Upper lobe of right lung (tissue), 1 donor: Measurements from ENCODE around the gene FHIP1B. TPM values are rescaled to one million over a fixed set of nuclear protein-coding genes. Genes with fewer than 3 reads are reported as not detected.

ENCODE experiments used
- ATAC-seq: fragments of 200-7000 bp; cut with Tn5 transposase; one replicate; pipeline ENCODE4 v1.9.1; 2020; ENCODE audit warnings: mild to moderate bottlenecking, moderate library complexity
- DNase-seq: peaks from one replicate; pipeline ENCODE4 v3.0.0-alpha.2; 2020
- H3K27ac ChIP-seq: fragments of 200-600 bp; one replicate; pipeline ENCODE4 v1.8.0; 2022
- H3K27me3 ChIP-seq: fragments of 200-600 bp; one replicate; pipeline ENCODE4 v1.8.0; 2022; ENCODE audit warnings: mild to moderate bottlenecking
- H3K36me3 ChIP-seq: fragments of 200-600 bp; one replicate; pipeline ENCODE4 v1.8.0; 2022
- H3K4me1 ChIP-seq: fragments of 200-600 bp; one replicate; pipeline ENCODE4 v1.8.0; 2022
- H3K4me3 ChIP-seq: fragments of 200-600 bp; one replicate; pipeline ENCODE4 v1.8.0; 2022; ENCODE audit warnings: mild to moderate bottlenecking
- H3K9me3 ChIP-seq: fragments of 200-600 bp; one replicate; pipeline ENCODE4 v1.8.0; 2022
- intact Hi-C: fragments of 100-400 bp; cut with DNase I; formaldehyde crosslinking; loops from one replicate; pipeline ENCODE4 v1.11.0; 2022
- total RNA-seq: library from RNA; stranded (reverse); fragmentation: NEBNext Ultra II Directional; extraction: Animal tissue kit (Norgen Biotek cat#: 25700); gene quantifications from one replicate; pipeline ENCODE4 v1.2.1, GENCODE V29; 2021
- TF ChIP-seq, protein P1 (sequence below): fragments of 200-600 bp; IDR thresholded peaks from one replicate; pipeline ENCODE4 v1.8.0; 2022; ENCODE audit warnings: antibody characterized with exemption
- donor health status: DM: no; HTN: yes; CAD: no; lungs with severe emphysema.

The FHIP1B gene
- total RNA-seq, 1 donor from 2014 or later = 40.6 TPM

DNA sequence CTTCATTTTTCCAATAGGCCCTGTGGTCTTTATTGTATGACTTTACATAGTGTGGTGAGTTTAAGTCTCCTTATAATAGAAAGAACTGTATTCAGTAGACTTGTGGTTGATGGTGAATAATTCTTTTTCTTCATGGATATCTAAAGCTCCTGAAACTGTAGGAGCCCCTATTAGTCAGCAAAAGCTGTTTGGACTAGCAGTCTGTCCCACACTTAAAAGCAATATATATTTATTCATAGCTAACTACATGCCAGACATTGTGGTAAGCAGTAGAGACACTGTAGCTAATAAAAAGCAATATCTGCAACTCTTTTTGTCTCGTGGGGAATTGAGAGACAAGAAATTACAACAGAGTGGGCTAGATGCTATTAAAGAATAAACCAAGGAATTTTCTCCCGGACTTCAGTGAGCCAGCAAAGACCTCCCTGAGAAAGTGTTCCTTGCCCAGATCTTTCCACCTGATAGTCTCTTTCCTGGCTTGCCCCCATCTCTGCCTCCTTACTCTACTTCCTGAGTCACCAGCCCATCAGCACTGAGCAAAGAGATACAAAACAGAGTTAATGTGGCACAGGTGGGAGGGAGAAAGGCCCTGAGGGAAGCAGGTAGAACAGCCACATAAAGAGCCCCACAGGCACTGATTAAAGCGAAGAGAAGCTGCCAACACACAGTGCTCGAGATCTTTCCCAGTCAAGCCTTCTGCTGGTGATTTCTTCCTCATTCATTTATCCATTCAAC, 36.8 kb downstream of the FHIP1B start:
- Histone ChIP-seq H3K4me3 (no peak overlapping the region), H3K27ac (no peak overlapping the region), H3K4me1 (no peaks in the 10 kb centered on the region), H3K9me3 (no peaks in the 10 kb centered on the region), H3K27me3 (no peaks in the 10 kb centered on the region), H3K36me3 (no peaks in the 10 kb centered on the region)
- intact Hi-C loops = no loop called here
- ATAC-seq (no peak), DNase-seq (no peak)
- TF ChIP-seq, protein P1, sequence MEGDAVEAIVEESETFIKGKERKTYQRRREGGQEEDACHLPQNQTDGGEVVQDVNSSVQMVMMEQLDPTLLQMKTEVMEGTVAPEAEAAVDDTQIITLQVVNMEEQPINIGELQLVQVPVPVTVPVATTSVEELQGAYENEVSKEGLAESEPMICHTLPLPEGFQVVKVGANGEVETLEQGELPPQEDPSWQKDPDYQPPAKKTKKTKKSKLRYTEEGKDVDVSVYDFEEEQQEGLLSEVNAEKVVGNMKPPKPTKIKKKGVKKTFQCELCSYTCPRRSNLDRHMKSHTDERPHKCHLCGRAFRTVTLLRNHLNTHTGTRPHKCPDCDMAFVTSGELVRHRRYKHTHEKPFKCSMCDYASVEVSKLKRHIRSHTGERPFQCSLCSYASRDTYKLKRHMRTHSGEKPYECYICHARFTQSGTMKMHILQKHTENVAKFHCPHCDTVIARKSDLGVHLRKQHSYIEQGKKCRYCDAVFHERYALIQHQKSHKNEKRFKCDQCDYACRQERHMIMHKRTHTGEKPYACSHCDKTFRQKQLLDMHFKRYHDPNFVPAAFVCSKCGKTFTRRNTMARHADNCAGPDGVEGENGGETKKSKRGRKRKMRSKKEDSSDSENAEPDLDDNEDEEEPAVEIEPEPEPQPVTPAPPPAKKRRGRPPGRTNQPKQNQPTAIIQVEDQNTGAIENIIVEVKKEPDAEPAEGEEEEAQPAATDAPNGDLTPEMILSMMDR = no peak

DNA sequence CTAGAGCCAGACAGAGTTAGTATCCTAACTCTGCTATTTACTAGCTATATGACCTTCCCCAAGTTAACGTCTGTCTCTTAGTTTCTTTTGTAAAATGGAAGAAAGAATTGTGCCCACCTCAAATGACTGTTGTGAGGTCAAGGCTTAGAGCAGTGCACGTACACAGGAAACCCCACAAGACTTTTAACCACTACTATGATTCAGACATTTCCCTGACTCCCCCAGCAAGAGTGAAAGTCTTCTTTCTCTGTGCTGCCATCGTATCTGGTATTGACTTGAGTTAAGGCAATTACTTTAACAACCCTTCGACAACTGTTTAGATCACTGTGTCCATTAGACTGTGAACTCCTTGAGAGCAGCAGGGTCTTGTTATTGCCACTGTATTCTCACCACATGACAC, 38.0 kb downstream of the FHIP1B start:
- no peaks in the 10 kb centered on the region for H3K36me3 ChIP-seq
- ATAC-seq = no peak
- no peak for DNase-seq
- no peaks in the 10 kb centered on the region for H3K9me3 ChIP-seq
- H3K27me3 ChIP-seq = no peaks in the 10 kb centered on the region
- TF ChIP-seq, protein P1 = no peak
- H3K27ac ChIP-seq = no peak overlapping the region
- no peaks in the 10 kb centered on the region for H3K4me1 ChIP-seq
- H3K4me3 ChIP-seq = no peak overlapping the region
- intact Hi-C loops = no loop called here

DNA sequence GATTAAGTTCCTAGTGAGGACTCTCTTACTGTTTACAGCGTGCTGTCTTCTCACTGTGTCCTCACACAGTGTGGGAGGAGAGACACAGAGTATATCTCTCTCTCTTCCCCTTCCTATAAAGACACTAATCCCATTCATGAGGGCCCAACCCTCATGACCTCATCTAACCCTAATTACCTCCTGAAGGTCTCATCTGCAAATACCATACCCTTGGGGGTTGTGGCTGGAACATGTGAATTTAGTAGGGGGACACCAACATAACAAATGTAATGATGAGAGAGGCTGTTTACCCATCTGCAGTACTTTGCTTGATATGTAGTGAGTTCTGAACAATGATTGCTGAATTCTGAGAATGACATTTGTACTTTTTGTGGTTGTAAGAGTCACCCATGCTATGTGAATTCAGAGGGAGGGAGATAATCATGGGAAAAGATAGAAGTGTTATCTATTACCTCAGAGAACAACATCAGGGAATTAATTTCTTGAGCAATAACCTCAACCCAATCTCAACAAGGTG, 40.3 kb downstream of the FHIP1B start:
- Histone ChIP-seq H3K36me3 (no peaks in the 10 kb centered on the region), H3K4me3 (no peak overlapping the region), H3K9me3 (no peaks in the 10 kb centered on the region), H3K27me3 (no peaks in the 10 kb centered on the region), H3K4me1 (no peaks in the 10 kb centered on the region), H3K27ac (no peak overlapping the region)
- intact Hi-C loops = no loop called here
- peak; percentile 82 for ATAC-seq
- TF ChIP-seq, protein P1 = no peak
- DNase-seq = no peak

DNA sequence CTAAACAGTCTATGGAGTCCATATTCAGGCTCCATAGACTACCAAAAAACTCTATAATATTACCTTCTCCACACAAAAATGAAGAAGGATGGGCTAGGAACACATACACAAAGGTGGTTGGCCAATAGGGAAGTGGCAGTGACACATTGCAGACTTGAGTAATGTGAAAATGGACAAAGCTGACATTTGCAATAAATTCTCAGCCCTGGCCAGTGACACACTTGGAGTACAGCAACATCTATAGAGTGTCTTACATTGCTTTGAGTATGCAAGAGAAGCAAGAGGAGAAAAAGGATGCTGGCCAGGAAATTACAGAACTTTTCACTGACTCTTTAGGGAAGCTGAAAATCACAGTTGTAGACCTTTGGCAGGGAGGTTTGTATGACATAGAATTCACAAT, 42.7 kb downstream of the FHIP1B start:
- no peaks in the 10 kb centered on the region for H3K27me3 ChIP-seq
- no peaks in the 10 kb centered on the region for H3K36me3 ChIP-seq
- H3K9me3 ChIP-seq = no peaks in the 10 kb centered on the region
- intact Hi-C loops = no loop called here
- DNase-seq = no peak
- ATAC-seq = peak; percentile 72
- no peak overlapping the region for H3K27ac ChIP-seq
- TF ChIP-seq, protein P1 = no peak
- H3K4me3 ChIP-seq = no peak overlapping the region
- H3K4me1 ChIP-seq = no peaks in the 10 kb centered on the region

DNA sequence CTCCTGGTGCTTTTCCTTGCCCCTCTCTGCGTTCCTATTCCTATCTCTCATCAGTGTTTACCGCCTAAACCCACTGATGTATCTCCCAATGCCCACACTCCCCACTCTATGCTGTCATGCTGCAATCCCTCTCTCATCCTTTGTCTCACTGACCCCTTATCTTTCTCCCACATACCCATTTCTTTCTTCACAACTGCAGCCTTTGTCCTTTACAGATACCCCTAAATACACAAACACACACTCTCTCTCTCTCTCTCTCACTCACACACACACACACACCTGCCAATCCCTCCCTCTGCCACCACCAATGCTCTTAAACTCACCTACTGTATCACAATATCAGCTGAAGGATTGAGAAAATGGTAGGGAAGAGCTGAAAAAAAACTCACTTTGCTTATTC, 59.0 kb downstream of the FHIP1B start:
- peaks cover 5% of the 10 kb centered on the region for H3K4me1 ChIP-seq
- TF ChIP-seq, protein P1 = no peak
- intact Hi-C loops = no loop called here
- DNase-seq (no peak), ATAC-seq (no peak)
- no peaks in the 10 kb centered on the region for H3K9me3 ChIP-seq
- H3K27ac ChIP-seq = no peak overlapping the region
- H3K4me3 ChIP-seq = no peak overlapping the region
- no peaks in the 10 kb centered on the region for H3K36me3 ChIP-seq
- no peaks in the 10 kb centered on the region for H3K27me3 ChIP-seq
